ENCODE results near the gene INTS4.

GRCh38 chr11:78039391-78039918 is 45.0 kb upstream of the INTS4 start:
- TF ChIP-seq CTCF (IDR thresholded peaks at IDR 0.05; ENCODE audit: low read length) (no peak), EZH2 (IDR thresholded peaks at IDR 0.05; ENCODE audit: borderline replicate concordance, low read length) (no peak)
